Right atrium auricular region (tissue), 2 donors: ENCODE results near the gene CRYGS. TPM values are rescaled to one million over a fixed set of nuclear protein-coding genes. Genes with fewer than 3 reads are reported as not detected.

Experiments used
- DNase-seq: peaks from one replicate; pipeline ENCODE4 v3.0.0-alpha.2; 2019; ENCODE audit warnings: low spot score
- H3K27ac ChIP-seq, 2 donors: fragments of 200-600 bp; sonication (generic); 1 replicate in 1 of 2; 2 replicates in 1 of 2; pipeline ENCODE4 v1.5.1; 2016 to 2019
- H3K27me3 ChIP-seq, 2 donors: fragments of 200-600 bp; sonication (generic); one replicate each; pipeline versions ENCODE4 v1.5.1 to v1.6.0; 2017 to 2019
- H3K36me3 ChIP-seq: fragments of 200-600 bp; sonication (generic); one replicate; pipeline ENCODE4 v1.5.1; 2016
- H3K4me1 ChIP-seq, 2 donors: fragments of 200-600 bp; sonication (generic); one replicate each; pipeline versions ENCODE4 v1.5.1 to v1.6.0; 2017 to 2019
- H3K4me3 ChIP-seq, 2 donors: fragments of 200-600 bp; sonication (generic); 1 replicate in 1 of 2; 2 replicates in 1 of 2; pipeline ENCODE4 v1.5.1; 2017 to 2019; ENCODE audit warnings: mild to moderate bottlenecking in 1 of 2, moderate library complexity in 1 of 2
- H3K9me3 ChIP-seq, 2 donors: fragments of 200-600 bp; sonication (generic); one replicate each; pipeline ENCODE4 v1.5.1; 2019
- CTCF ChIP-seq, 2 donors: fragments of 200-600 bp; sonication (generic); IDR thresholded peaks; one replicate each; pipeline ENCODE4 v1.5.1; 2019; ENCODE audit warnings: antibody characterized with exemption in 2 of 2
- total RNA-seq, 2 donors: library from RNA; depleted of rRNA; stranded (reverse); fragments of >200 nt; gene quantifications; one replicate each; pipeline ENCODE4 v1.1.0, GENCODE V29; 2016

Gene CRYGS
- total RNA-seq, result under 1 TPM in 1 of 2 donors, not detected in 1; 0.67 TPM

GRCh38 chr3:186544281-186544680 is at the start of gene CRYGS:
CRYGS (minus strand) TSS chr3:186544380; CDS start chr3:186544326, 54 bp downstream.
- Histone ChIP-seq H3K36me3 (peaks cover 8% of the 10 kb centered on the region), H3K9me3 (no peaks in the 10 kb centered on the region)

GRCh38 chr3:186593862-186594261 is 49.7 kb upstream of the CRYGS start:
- H3K9me3 ChIP-seq, result no peaks in the 10 kb centered on the region
- H3K36me3 ChIP-seq, result no peaks in the 10 kb centered on the region
- H3K27me3 ChIP-seq, result no peaks in the 10 kb centered on the region
- no peak for DNase-seq
- peaks cover 0 to 2% of the 10 kb centered on the region in 2 donors for H3K4me1 ChIP-seq
- no peak overlapping the region for H3K4me3 ChIP-seq
- peak overlapping the region in 1 of 2 donors; percentile 50 for H3K27ac ChIP-seq
- no peak for TF ChIP-seq CTCF (IDR thresholded peaks at IDR 0.05)

More at GRCh38 chr3:186544281-186544680, at the start of gene CRYGS:
- Histone ChIP-seq H3K27ac (no peak within 1 kb of the TSS), H3K4me1 (peaks cover 0 to 8% of the 10 kb centered on the region in 2 donors), H3K4me3 (no peak within 1 kb of the TSS), H3K27me3 (no peaks in the 10 kb centered on the region)
- TF ChIP-seq CTCF (IDR thresholded peaks at IDR 0.05), result no peak
- DNase-seq, result no peak

- H3K27me3 ChIP-seq, result no peaks in the 10 kb centered on the region
- H3K4me3 ChIP-seq, result no peak overlapping the region
- H3K27ac ChIP-seq, result no peak overlapping the region
- H3K9me3 ChIP-seq, result no peaks in the 10 kb centered on the region
- no peak for TF ChIP-seq CTCF (IDR thresholded peaks at IDR 0.05)
- no peak for DNase-seq
- no peaks in the 10 kb centered on the region for H3K4me1 ChIP-seq
- no peaks in the 10 kb centered on the region for H3K36me3 ChIP-seq
Measured at GRCh38 chr3:186592682-186593081, 48.5 kb upstream of the CRYGS start.

GRCh38 chr3:186590580-186591295 is 46.6 kb upstream of the CRYGS start:
- DNase-seq, result no peak
- no peak for TF ChIP-seq CTCF (IDR thresholded peaks at IDR 0.05)
- H3K36me3 ChIP-seq, result peaks cover 7% of the 10 kb centered on the region
- no peak overlapping the region for H3K4me3 ChIP-seq
- no peaks in the 10 kb centered on the region for H3K27me3 ChIP-seq
- H3K4me1 ChIP-seq, result no peaks in the 10 kb centered on the region
- no peaks in the 10 kb centered on the region for H3K9me3 ChIP-seq
- no peak overlapping the region for H3K27ac ChIP-seq

- Histone ChIP-seq H3K36me3 (peaks cover 14% of the 10 kb centered on the region), H3K4me1 (no peaks in the 10 kb centered on the region), H3K27me3 (no peaks in the 10 kb centered on the region), H3K4me3 (no peak overlapping the region), H3K27ac (no peak overlapping the region), H3K9me3 (no peaks in the 10 kb centered on the region)
- TF ChIP-seq CTCF (IDR thresholded peaks at IDR 0.05), result no peak
- no peak for DNase-seq
Measured at GRCh38 chr3:186589856-186590579, 45.8 kb upstream of the CRYGS start.
